Kidney (tissue), 14 donors: ENCODE data around the gene NPAS1. TPM values are rescaled to one million over a fixed set of nuclear protein-coding genes. Genes with fewer than 3 reads are reported as not detected.

Experiments
- DNase-seq, 5 donors: peaks; one replicate each; pipeline ENCODE4 v3.0.0-alpha.2; 2013 to 2020
- FAIRE-seq: peaks from 2 replicates; lab custom pipeline; 2012; peaks lifted over from hg19 to GRCh38; lab: Jason Lieb, UNC
- H3K27ac ChIP-seq, 2 donors: one replicate each; pipeline ENCODE4 v1.7.0; 2013; ENCODE audit warnings: low read depth in 2 of 2, low read length in 2 of 2, inconsistent platforms in 1 of 2
- H3K27me3 ChIP-seq: one replicate; pipeline ENCODE4 v1.7.1; 2013; ENCODE audit warnings: low read length, inconsistent platforms; ENCODE audit not compliant: control insufficient read depth, insufficient read depth
- H3K36me3 ChIP-seq, 3 donors: one replicate each; pipeline versions ENCODE4 v1.7.0 to v1.7.1; 2013; ENCODE audit warnings: low read length in 3 of 3, control low read depth in 1 of 3, inconsistent platforms in 1 of 3; ENCODE audit not compliant: insufficient read depth in 3 of 3, control insufficient read depth in 2 of 3
- H3K4me1 ChIP-seq, 3 donors: one replicate each; pipeline versions ENCODE4 v1.7.0 to v1.7.1; 2013; ENCODE audit warnings: low read length in 3 of 3, inconsistent platforms in 1 of 3, low read depth in 1 of 3; ENCODE audit not compliant: control insufficient read depth in 2 of 3, insufficient read depth in 2 of 3
- H3K4me3 ChIP-seq, 3 donors: one replicate each; pipeline versions ENCODE4 v1.7.0 to v1.8.1; 2013; ENCODE audit warnings: low read length in 3 of 3, control low read depth in 1 of 3, inconsistent platforms in 1 of 3
- H3K9ac ChIP-seq, 3 donors: one replicate each; pipeline versions ENCODE4 v1.7.0 to v1.7.1; 2013; ENCODE audit warnings: low read length in 3 of 3, control low read depth in 1 of 3, inconsistent platforms in 1 of 3
- H3K9me3 ChIP-seq, 3 donors: one replicate each; pipeline versions ENCODE4 v1.7.0 to v1.7.1; 2013; ENCODE audit warnings: low read length in 3 of 3, control low read depth in 1 of 3, inconsistent platforms in 1 of 3; ENCODE audit not compliant: control insufficient read depth in 2 of 3, insufficient read depth in 1 of 3
- intact Hi-C: fragments of 100-400 bp; cut with DNase I; formaldehyde crosslinking; loops from one replicate; pipeline ENCODE4 v1.11.1; 2022
- polyA plus RNA-seq: library from polyadenylated mRNA; stranded (reverse); fragments of 350-450 nt; fragmentation: Illumina TruSeq; extraction: RNeasy Lipid Tissue Mini Kit (QIAGEN cat#74804); gene quantifications from one replicate; pipeline ENCODE4 v1.2.3, GENCODE V29; 2014; ENCODE audit warnings: low read depth, low replicate concordance; ENCODE audit not compliant: insufficient read depth
- total RNA-seq: library from RNA; stranded (reverse); fragmentation: NEBNext Ultra II Directional; extraction: Animal tissue kit (Norgen Biotek cat#: 25700); gene quantifications from one replicate; pipeline ENCODE4 v1.2.1, GENCODE V29; 2021
- TF ChIP-seq, protein P1 (sequence below): IDR thresholded peaks from 3 replicates; pipeline ENCODE4 v1.5.1; 2012; ENCODE audit warnings: mild to moderate bottlenecking, moderate library complexity, borderline replicate concordance; ENCODE audit not compliant: insufficient read depth; ENCODE audit errors: extremely low read depth
- donor health status: control.
- donor health status: control.
- donor health status: control.
- donor health status: control.
- donor health status: control.
- donor health status: DM: yes; HTN: yes; CAD: no.
- donor health status: Normal renal cell carcinoma (clear cell type).

Gene NPAS1
- total and polyA plus RNA-seq, 2 donors from 2014 or later: 0.38 to 1.7 TPM

DNA sequence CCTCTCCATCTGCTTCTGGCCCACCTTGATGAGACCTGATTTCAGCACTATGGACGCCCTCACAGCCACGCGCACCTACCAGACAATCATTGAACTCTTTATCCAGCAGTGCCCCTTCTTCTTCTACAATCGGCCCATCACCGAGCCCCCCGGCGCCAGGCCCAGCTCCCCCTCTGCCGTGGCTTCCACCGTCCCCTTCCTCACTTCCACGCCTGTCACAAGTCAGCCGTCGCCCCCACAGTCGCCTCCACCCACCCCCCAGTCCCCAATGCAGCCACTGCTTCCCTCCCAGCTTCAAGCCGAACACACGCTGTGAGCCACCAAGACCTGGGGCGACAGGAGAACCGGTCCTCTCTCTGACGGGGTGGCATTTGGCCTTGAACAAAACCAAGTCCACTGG lies 19.3 kb upstream of the NPAS1 start:
- Histone ChIP-seq H3K27me3 (no peaks in the 10 kb centered on the region), H3K36me3 (peaks cover 0 to 23% (median 8%) of the 10 kb centered on the region in 3 donors), H3K9me3 (no peaks in the 10 kb centered on the region), H3K4me1 (peaks cover 0 to 8% (median 0%) of the 10 kb centered on the region in 3 donors), H3K9ac (no peak overlapping the region), H3K4me3 (no peak overlapping the region), H3K27ac (no peak overlapping the region)
- intact Hi-C loops: no loop called here
- DNase-seq (no peak), FAIRE-seq (no peak)
- TF ChIP-seq, protein P1, sequence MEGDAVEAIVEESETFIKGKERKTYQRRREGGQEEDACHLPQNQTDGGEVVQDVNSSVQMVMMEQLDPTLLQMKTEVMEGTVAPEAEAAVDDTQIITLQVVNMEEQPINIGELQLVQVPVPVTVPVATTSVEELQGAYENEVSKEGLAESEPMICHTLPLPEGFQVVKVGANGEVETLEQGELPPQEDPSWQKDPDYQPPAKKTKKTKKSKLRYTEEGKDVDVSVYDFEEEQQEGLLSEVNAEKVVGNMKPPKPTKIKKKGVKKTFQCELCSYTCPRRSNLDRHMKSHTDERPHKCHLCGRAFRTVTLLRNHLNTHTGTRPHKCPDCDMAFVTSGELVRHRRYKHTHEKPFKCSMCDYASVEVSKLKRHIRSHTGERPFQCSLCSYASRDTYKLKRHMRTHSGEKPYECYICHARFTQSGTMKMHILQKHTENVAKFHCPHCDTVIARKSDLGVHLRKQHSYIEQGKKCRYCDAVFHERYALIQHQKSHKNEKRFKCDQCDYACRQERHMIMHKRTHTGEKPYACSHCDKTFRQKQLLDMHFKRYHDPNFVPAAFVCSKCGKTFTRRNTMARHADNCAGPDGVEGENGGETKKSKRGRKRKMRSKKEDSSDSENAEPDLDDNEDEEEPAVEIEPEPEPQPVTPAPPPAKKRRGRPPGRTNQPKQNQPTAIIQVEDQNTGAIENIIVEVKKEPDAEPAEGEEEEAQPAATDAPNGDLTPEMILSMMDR: no peak

DNA sequence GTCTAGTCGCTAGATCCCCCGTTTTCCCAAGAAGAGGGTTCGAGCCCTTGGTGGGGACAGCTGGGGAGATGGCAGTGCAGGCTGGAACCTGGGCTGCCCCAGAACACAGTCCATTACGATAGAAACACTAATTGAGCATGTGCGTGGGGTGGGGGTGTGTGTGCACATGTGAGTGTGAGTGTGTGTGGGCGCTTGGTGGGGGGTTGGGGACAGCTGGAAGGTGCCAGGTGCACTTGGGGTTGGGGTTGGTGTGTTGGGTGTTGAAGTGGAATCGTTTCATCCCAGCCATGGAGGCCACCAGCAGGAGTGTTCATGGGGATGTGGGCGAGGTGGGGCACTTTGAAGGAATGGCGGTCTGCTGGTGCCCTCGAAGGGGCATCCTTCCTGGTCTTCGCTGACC lies 18.1 kb upstream of the NPAS1 start:
- TF ChIP-seq, protein P1: no peak
- peaks cover 0 to 8% (median 0%) of the 10 kb centered on the region in 3 donors for H3K4me1 ChIP-seq
- peaks cover 0 to 23% (median 8%) of the 10 kb centered on the region in 3 donors for H3K36me3 ChIP-seq
- DNase-seq (no peak), FAIRE-seq (no peak)
- intact Hi-C loops: no loop called here
- no peak overlapping the region for H3K4me3 ChIP-seq
- H3K27me3 ChIP-seq: no peaks in the 10 kb centered on the region
- no peaks in the 10 kb centered on the region for H3K9me3 ChIP-seq
- no peak overlapping the region for H3K27ac ChIP-seq
- no peak overlapping the region for H3K9ac ChIP-seq

DNA sequence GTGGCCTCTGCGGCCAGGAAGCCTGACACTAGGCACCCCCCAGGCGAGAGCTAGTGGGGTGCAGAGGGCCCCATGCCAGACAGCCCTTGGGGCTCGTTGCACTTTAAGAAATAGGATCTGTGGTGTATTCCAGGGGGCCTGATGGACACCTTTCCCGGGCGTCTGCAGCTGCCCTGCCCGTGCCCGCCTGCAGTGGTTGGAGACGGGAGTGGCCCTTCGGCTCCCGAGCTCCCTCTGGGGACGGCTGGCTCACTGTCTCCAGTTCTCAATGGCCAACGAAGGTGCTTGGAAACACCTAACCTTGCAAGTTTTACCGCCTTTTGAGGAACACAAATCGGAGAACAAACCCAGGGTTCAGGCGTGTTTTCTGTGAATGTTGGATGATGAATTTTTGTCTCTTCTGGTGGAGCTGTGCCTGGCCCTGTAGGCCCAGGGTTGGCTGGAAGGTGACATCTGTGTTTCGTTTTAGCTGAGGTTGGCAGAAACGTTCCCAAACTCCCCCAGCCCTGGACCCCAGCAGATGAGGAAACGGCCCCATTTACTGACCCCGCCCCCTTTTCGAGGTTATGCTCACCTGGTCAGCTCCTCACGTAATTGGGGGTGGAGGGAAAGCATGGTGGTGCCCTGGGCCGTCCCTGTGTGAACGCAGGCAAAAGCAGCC lies 17.4 kb upstream of the NPAS1 start:
- H3K4me1 ChIP-seq: peaks cover 0 to 8% (median 0%) of the 10 kb centered on the region in 3 donors
- intact Hi-C loops: no loop called here

More for the DNA sequence above, 17.4 kb upstream of the NPAS1 start:
- FAIRE-seq (no peak), DNase-seq (no peak)
- no peak overlapping the region for H3K27ac ChIP-seq
- no peak overlapping the region for H3K9ac ChIP-seq
- no peaks in the 10 kb centered on the region for H3K27me3 ChIP-seq
- H3K4me3 ChIP-seq: no peak overlapping the region
- TF ChIP-seq, protein P1: no peak
- H3K9me3 ChIP-seq: no peaks in the 10 kb centered on the region
- H3K36me3 ChIP-seq: peaks cover 0 to 23% (median 8%) of the 10 kb centered on the region in 3 donors
